GM10847 (cell line): ENCODE measurements around the gene IQCH.
A peak's percentile ranks its signal among the peaks of the same experiment; 100 is the strongest.

ENCODE experiments used
- POLR2A ChIP-seq: IDR thresholded peaks from 2 replicates; pipeline ENCODE4 v1.6.1; 2011; ENCODE audit not compliant: insufficient read length; ENCODE audit errors: extremely low read depth

The IQCH gene

DNA sequence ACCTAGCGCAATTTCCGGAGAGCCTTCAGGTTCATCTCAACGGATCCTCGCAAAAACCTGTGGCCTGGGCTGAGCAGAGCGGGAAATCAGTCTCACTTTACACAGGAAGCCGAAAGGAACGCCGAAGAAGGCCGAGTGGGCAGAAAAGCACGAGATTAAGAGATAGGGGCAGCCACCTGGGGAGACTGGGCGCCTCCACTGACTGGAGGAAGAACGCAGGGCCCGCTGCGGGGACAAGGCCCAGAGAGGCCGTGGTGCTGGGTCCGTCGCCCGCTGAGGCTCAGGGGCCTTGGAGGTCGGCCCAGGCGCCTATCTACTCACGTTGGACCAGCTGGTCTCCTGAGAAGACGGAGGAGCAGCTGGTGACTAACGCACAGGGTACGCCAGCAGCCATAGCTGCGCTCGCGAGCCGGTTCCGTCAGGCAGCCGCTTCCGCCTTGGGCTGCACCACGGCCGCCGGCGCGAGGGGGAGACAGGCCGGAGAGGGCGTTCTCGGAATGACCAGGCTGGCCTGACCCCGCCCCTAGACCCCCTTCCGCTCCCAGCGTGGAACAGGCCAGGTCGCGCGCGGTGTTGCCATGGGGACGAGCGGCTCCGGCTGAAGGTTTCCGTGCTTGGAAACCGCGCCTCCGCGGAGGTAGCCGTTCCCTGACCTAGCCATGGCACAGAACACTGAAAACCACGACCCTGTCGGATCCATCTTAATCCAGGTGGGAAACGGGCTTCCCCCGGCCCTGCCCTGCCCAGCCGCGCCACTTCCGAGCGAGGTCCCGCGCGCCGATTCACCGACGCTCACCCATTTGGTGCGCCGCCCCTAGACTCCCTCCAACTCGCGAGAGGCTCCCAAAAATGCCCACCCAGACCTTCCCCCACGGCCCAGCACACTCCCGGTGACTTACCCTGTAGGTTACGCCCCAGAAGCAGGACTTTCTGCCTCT lies at the start of gene IQCH, which contains the start of gene AAGAB:
Gene IQCH (plus strand): TSS at position 549 of the 938 bp plus-strand sequence. CDS start 111 bp downstream, at position 660.
Gene AAGAB (minus strand): TSS at position 424 of the 938 bp plus-strand sequence. CDS start 30 bp downstream, at position 394.
- TF ChIP-seq POLR2A: peak; percentile 76

GRCh38 chr15:67207555-67208207 lies 46.9 kb upstream of the IQCH start:
- no peak for TF ChIP-seq POLR2A

GRCh38 chr15:67208396-67208795 lies 46.2 kb upstream of the IQCH start:
- TF ChIP-seq POLR2A: no peak

GRCh38 chr15:67210555-67211168 lies 43.9 kb upstream of the IQCH start:
- no peak for TF ChIP-seq POLR2A

- TF ChIP-seq POLR2A: no peak
Measured at GRCh38 chr15:67212684-67213367, 41.8 kb upstream of the IQCH start.

DNA sequence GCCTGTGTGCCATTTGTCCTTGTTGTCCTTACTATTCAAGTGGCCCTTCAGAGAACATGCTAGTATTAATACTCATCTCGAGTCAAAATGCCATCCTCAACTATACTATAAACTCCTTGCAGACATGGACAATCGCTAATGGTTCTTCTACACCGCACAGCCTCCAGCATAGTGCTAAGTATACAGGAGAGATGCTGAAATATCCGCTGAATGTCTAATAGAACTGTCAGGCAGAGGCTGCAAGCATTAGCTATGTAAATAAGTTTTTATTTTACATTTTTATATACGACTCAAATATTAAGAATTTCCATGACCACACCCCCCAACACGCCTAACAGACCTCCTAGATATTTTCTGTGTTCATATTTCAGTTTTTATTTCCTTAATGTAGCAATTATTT lies 39.5 kb upstream of the IQCH start:
- no peak for TF ChIP-seq POLR2A

DNA sequence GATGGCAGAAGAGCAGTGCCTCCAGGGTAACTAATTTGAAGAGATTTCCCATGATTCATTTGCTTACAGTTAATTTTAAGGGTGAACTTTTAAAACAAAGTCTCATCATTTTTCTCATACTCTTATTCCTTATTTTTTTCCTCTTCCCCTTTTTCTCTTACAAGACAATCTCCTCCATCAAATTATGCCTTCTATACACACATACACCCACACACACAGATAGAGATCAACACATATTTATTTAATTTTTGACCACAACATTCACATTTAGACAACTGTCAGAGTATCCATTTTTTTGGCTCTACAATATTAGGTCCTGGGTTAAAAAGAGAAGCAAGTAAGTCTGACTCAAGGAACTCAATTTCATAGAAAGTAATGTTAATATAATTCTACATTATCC lies 37.7 kb upstream of the IQCH start:
- TF ChIP-seq POLR2A: no peak

DNA sequence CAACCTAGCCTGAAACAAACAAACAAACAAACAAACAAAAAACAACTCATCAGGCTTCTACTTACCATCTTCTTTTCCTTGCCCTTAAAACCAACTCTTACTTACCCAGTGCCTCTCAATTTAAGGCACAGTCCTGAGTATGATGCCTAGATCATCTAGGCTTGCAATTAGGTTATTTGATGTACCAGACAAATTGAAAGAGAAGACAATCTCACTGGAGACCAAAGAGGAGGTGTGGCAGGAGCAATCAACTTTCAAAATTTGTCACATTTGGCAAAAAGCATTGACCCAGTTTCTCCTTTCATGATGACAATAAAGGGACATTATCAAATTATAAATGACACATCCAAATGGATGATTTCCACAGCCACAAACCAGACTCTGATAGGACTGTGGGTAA lies 36.2 kb upstream of the IQCH start:
- no peak for TF ChIP-seq POLR2A

DNA sequence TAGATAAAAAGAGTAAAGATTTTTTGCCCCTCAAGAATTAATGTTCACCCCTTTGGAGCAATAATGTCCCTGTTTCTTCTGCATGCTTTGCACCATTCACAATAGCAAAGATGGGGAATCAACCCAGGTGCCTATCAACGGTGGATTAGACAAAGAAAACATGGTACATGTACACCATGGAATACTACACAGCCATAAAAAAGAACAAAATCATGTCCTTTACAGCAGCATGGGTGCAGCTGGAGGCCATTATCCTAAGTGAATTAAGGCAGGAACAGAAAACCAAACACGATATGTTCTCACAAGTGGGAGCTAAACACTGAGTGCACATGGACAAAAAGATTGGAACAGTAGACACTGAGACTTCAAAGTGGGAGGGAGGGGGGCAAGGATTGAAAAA lies 35.3 kb upstream of the IQCH start:
- no peak for TF ChIP-seq POLR2A

- TF ChIP-seq POLR2A: no peak
Measured at GRCh38 chr15:67224889-67225288, 29.7 kb upstream of the IQCH start.

- no peak for TF ChIP-seq POLR2A
Measured at GRCh38 chr15:67225336-67225735, 29.2 kb upstream of the IQCH start.

GRCh38 chr15:67227431-67227830 lies 27.2 kb upstream of the IQCH start:
- no peak for TF ChIP-seq POLR2A

DNA sequence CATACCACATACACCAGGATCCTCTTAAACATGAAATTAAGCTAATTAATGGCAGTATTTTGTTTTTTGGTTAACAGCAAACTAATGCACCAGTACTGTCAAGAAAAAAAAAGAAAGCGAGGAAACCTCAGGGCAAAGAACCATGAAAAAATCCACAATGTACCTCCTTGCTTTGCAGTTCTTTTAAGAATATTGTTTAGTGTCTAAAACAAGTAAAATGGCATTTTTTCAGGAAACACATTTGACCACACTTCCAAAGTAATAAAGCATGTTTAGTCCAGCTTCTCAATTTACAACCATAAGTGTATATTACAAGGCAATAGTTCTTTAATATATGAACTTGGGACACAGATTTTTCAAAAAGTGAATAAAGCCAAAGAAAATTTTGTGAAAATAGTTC lies 26.7 kb upstream of the IQCH start:
- no peak for TF ChIP-seq POLR2A

DNA sequence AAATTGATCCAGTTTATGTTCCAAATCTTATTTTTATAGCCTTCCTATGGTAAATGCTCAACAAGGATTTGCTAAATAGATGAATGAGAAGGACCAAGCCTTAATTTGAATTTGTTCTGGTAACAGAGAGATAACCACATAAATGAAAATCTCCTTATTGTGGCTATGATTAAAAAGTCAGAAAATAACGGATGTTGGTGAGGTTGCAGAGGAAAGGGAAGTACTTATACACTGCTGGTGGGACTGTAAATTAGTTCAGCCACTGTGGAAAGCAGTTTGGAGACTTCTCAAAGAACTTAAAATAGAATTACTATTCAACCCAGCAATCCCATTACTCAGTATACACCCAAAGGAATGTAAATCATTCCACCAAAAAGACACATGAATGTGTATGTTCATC lies 26.3 kb upstream of the IQCH start:
- TF ChIP-seq POLR2A: no peak

- no peak for TF ChIP-seq POLR2A
Measured at GRCh38 chr15:67230504-67230903, 24.1 kb upstream of the IQCH start.

GRCh38 chr15:67232591-67232990 lies 22.0 kb upstream of the IQCH start:
- TF ChIP-seq POLR2A: no peak
